Measurements from ENCODE around the gene CASD1. TPM values are rescaled to one million over a fixed set of nuclear protein-coding genes. Genes with fewer than 3 reads are reported as not detected.
A peak's percentile ranks its signal among the peaks of the same experiment; 100 is the strongest.

CASD1 gene
- total and polyA plus RNA-seq, 2 donors: 16.1 to 79.7 TPM

- WGBS: 96% methylated on average over 2 of the region's 2 CpGs
- Histone ChIP-seq H3K4me1 (ENCODE audit: insufficient read depth) (no peaks in the 10 kb centered on the region), H3K36me3 (ENCODE audit: insufficient read depth) (no peaks in the 10 kb centered on the region), H3K4me3 (ENCODE audit: low read depth, low read length) (no peak overlapping the region), H3K27ac (ENCODE audit: low read depth) (no peak overlapping the region)
- DNase-seq (ENCODE audit: extremely low spot score): no peak
Observed at GRCh38 chr7:94498918-94499317, 10.7 kb upstream of the CASD1 start.

GRCh38 chr7:94507462-94507861 is 2.1 kb upstream of the CASD1 start:
- H3K4me3 ChIP-seq (ENCODE audit: low read depth, low read length): no peak overlapping the region
- no peaks in the 10 kb centered on the region for H3K36me3 ChIP-seq (ENCODE audit: insufficient read depth)
- WGBS: 100% methylated on average over 1 of the region's 1 CpG
- H3K4me1 ChIP-seq (ENCODE audit: insufficient read depth): no peaks in the 10 kb centered on the region
- H3K27ac ChIP-seq (ENCODE audit: low read depth): no peak overlapping the region
- no peak for DNase-seq (ENCODE audit: extremely low spot score)

- H3K36me3 ChIP-seq (ENCODE audit: insufficient read depth): no peaks in the 10 kb centered on the region
- DNase-seq (ENCODE audit: extremely low spot score): no peak
- H3K4me1 ChIP-seq (ENCODE audit: insufficient read depth): no peaks in the 10 kb centered on the region
- no peak overlapping the region for H3K4me3 ChIP-seq (ENCODE audit: low read depth, low read length)
- H3K27ac ChIP-seq (ENCODE audit: low read depth): no peak overlapping the region
Observed at GRCh38 chr7:94507962-94508361, 1.6 kb upstream of the CASD1 start.

- no peaks in the 10 kb centered on the region for H3K36me3 ChIP-seq (ENCODE audit: insufficient read depth)
- H3K4me1 ChIP-seq (ENCODE audit: insufficient read depth): no peaks in the 10 kb centered on the region
- H3K4me3 ChIP-seq (ENCODE audit: low read depth, low read length): peak overlapping the region; percentile 88
- peak; percentile 46 for DNase-seq (ENCODE audit: extremely low spot score)
- under 1% methylated on average over 75 of the region's 75 CpGs for WGBS
- H3K27ac ChIP-seq (ENCODE audit: low read depth): peak overlapping the region; percentile 96
Observed at GRCh38 chr7:94509887-94510581, 425 bp downstream of the CASD1 start.

GRCh38 chr7:94510582-94511496 is 1.2 kb downstream of the CASD1 start:
- 20% methylated on average over 16 of the region's 16 CpGs for WGBS
- peak overlapping the region; percentile 96 for H3K27ac ChIP-seq (ENCODE audit: low read depth)
- peak overlapping the region; percentile 88 for H3K4me3 ChIP-seq (ENCODE audit: low read depth, low read length)
- no peaks in the 10 kb centered on the region for H3K36me3 ChIP-seq (ENCODE audit: insufficient read depth)
- H3K4me1 ChIP-seq (ENCODE audit: insufficient read depth): no peaks in the 10 kb centered on the region
- no peak for DNase-seq (ENCODE audit: extremely low spot score)

GRCh38 chr7:94511718-94512117 is 2.1 kb downstream of the CASD1 start:
- H3K4me1 ChIP-seq (ENCODE audit: insufficient read depth): no peaks in the 10 kb centered on the region
- no peak overlapping the region for H3K27ac ChIP-seq (ENCODE audit: low read depth)
- H3K36me3 ChIP-seq (ENCODE audit: insufficient read depth): no peaks in the 10 kb centered on the region
- no peak overlapping the region for H3K4me3 ChIP-seq (ENCODE audit: low read depth, low read length)
- DNase-seq (ENCODE audit: extremely low spot score): no peak

- H3K27ac ChIP-seq (ENCODE audit: low read depth): no peak overlapping the region
- H3K36me3 ChIP-seq (ENCODE audit: insufficient read depth): no peaks in the 10 kb centered on the region
- H3K4me3 ChIP-seq (ENCODE audit: low read depth, low read length): no peak overlapping the region
- WGBS: 82% methylated on average over 11 of the region's 11 CpGs
- no peaks in the 10 kb centered on the region for H3K4me1 ChIP-seq (ENCODE audit: insufficient read depth)
- DNase-seq (ENCODE audit: extremely low spot score): no peak
Observed at GRCh38 chr7:94512735-94513564, 3.3 kb downstream of the CASD1 start.

GRCh38 chr7:94513565-94513860 is 3.9 kb downstream of the CASD1 start:
- no peak overlapping the region for H3K27ac ChIP-seq (ENCODE audit: low read depth)
- no peaks in the 10 kb centered on the region for H3K4me1 ChIP-seq (ENCODE audit: insufficient read depth)
- H3K4me3 ChIP-seq (ENCODE audit: low read depth, low read length): no peak overlapping the region
- no peak for DNase-seq (ENCODE audit: extremely low spot score)
- H3K36me3 ChIP-seq (ENCODE audit: insufficient read depth): no peaks in the 10 kb centered on the region

- no peaks in the 10 kb centered on the region for H3K36me3 ChIP-seq (ENCODE audit: insufficient read depth)
Observed at GRCh38 chr7:94514140-94514889, 4.7 kb downstream of the CASD1 start.

GRCh38 chr7:94514917-94515316 is 5.3 kb downstream of the CASD1 start:
- Histone ChIP-seq H3K36me3 (ENCODE audit: insufficient read depth) (no peaks in the 10 kb centered on the region), H3K27ac (ENCODE audit: low read depth) (no peak overlapping the region), H3K4me3 (ENCODE audit: low read depth, low read length) (no peak overlapping the region), H3K4me1 (ENCODE audit: insufficient read depth) (no peaks in the 10 kb centered on the region)
- no peak for DNase-seq (ENCODE audit: extremely low spot score)

More at GRCh38 chr7:94514140-94514889, 4.7 kb downstream of the CASD1 start:
- Histone ChIP-seq H3K27ac (ENCODE audit: low read depth) (no peak overlapping the region), H3K4me3 (ENCODE audit: low read depth, low read length) (no peak overlapping the region), H3K4me1 (ENCODE audit: insufficient read depth) (no peaks in the 10 kb centered on the region)
- no peak for DNase-seq (ENCODE audit: extremely low spot score)
- WGBS: 50% methylated on average over 4 of the region's 4 CpGs

GRCh38 chr7:94525923-94526322 is 16.3 kb downstream of the CASD1 start:
- Histone ChIP-seq H3K4me3 (ENCODE audit: low read depth, low read length) (no peak overlapping the region), H3K36me3 (ENCODE audit: insufficient read depth) (peaks cover 2% of the 10 kb centered on the region), H3K27ac (ENCODE audit: low read depth) (no peak overlapping the region), H3K4me1 (ENCODE audit: insufficient read depth) (no peaks in the 10 kb centered on the region)
- WGBS: 82% methylated on average over 3 of the region's 3 CpGs
- no peak for DNase-seq (ENCODE audit: extremely low spot score)

GRCh38 chr7:94529516-94529915 is 19.9 kb downstream of the CASD1 start:
- Histone ChIP-seq H3K4me1 (ENCODE audit: insufficient read depth) (no peaks in the 10 kb centered on the region), H3K27ac (ENCODE audit: low read depth) (no peak overlapping the region), H3K36me3 (ENCODE audit: insufficient read depth) (peaks cover 2% of the 10 kb centered on the region), H3K4me3 (ENCODE audit: low read depth, low read length) (no peak overlapping the region)
- 74% methylated on average over 1 of the region's 1 CpG for WGBS
- DNase-seq (ENCODE audit: extremely low spot score): no peak

GRCh38 chr7:94530109-94530508 is 20.5 kb downstream of the CASD1 start:
- H3K27ac ChIP-seq (ENCODE audit: low read depth): no peak overlapping the region
- 88% methylated on average over 3 of the region's 3 CpGs for WGBS
- H3K4me3 ChIP-seq (ENCODE audit: low read depth, low read length): no peak overlapping the region
- H3K4me1 ChIP-seq (ENCODE audit: insufficient read depth): no peaks in the 10 kb centered on the region
- H3K36me3 ChIP-seq (ENCODE audit: insufficient read depth): peaks cover 2% of the 10 kb centered on the region
- DNase-seq (ENCODE audit: extremely low spot score): no peak

All from urinary bladder (tissue), 4 donors.